H9 (cell line): ENCODE measurements around the gene SELENOW. TPM values are rescaled to one million over a fixed set of nuclear protein-coding genes. Genes with fewer than 3 reads are reported as not detected.

Experiments used
- DNase-seq: peaks from one replicate; pipeline ENCODE4 v3.0.0-alpha.2; 2017
- H2AFZ ChIP-seq: one replicate; pipeline ENCODE4 v1.6.1; 2013; ENCODE audit warnings: mild to moderate bottlenecking, low read length, control low read depth, moderate library complexity
- H2AK5ac ChIP-seq: 2 replicates; pipeline ENCODE4 v1.6.1; 2013; ENCODE audit warnings: low read length, control low read depth, mixed read lengths; ENCODE audit not compliant: insufficient read length
- H2BK120ac ChIP-seq: one replicate; pipeline ENCODE4 v1.6.1; 2013; ENCODE audit warnings: low read depth, mild to moderate bottlenecking, low read length, control low read depth, inconsistent platforms; ENCODE audit not compliant: poor library complexity, severe bottlenecking
- H2BK12ac ChIP-seq: 2 replicates; pipeline ENCODE4 v1.6.1; 2013; ENCODE audit warnings: low read length, control low read depth, mixed read lengths, low read depth; ENCODE audit not compliant: insufficient read length
- H2BK15ac ChIP-seq: 2 replicates; pipeline ENCODE4 v1.6.1; 2013; ENCODE audit warnings: low read depth, low read length, control low read depth
- H2BK20ac ChIP-seq: one replicate; pipeline ENCODE4 v1.6.1; 2013; ENCODE audit warnings: low read depth, mild to moderate bottlenecking, low read length, control low read depth, inconsistent platforms; ENCODE audit not compliant: poor library complexity, severe bottlenecking
- H2BK5ac ChIP-seq: 2 replicates; pipeline ENCODE4 v1.6.1; 2013; ENCODE audit warnings: low read length, control low read depth, mixed read lengths; ENCODE audit not compliant: insufficient read length
- H3K14ac ChIP-seq: 2 replicates; pipeline ENCODE4 v1.6.1; 2013; ENCODE audit warnings: low read length, control low read depth; ENCODE audit not compliant: insufficient read depth
- H3K18ac ChIP-seq: 2 replicates; pipeline ENCODE4 v1.6.1; 2013; ENCODE audit warnings: low read depth, mild to moderate bottlenecking, mixed read lengths, low read length, control low read depth; ENCODE audit not compliant: insufficient read length
- H3K23ac ChIP-seq: 2 replicates; pipeline ENCODE4 v1.6.1; 2013; ENCODE audit warnings: low read length, control low read depth, mixed read lengths, low read depth; ENCODE audit not compliant: insufficient read length
- H3K23me2 ChIP-seq: 2 replicates; pipeline ENCODE4 v1.6.1; 2013; ENCODE audit warnings: low read depth, mild to moderate bottlenecking, mixed read lengths, low read length, control low read depth; ENCODE audit not compliant: insufficient read length, poor library complexity, severe bottlenecking
- H3K27ac ChIP-seq: 2 replicates; pipeline ENCODE4 v1.5.1; 2013; ENCODE audit warnings: low read length, control low read depth, mixed read lengths, low read depth; ENCODE audit not compliant: insufficient read length
- H3K27me3 ChIP-seq: 2 replicates; pipeline ENCODE4 v1.6.1; 2013; ENCODE audit warnings: low read length, control low read depth, inconsistent platforms; ENCODE audit not compliant: insufficient read depth
- H3K4ac ChIP-seq: 2 replicates; pipeline ENCODE4 v1.6.1; 2013; ENCODE audit warnings: low read depth, mild to moderate bottlenecking, control low read depth, inconsistent platforms, low read length, moderate library complexity
- H3K4me1 ChIP-seq: 2 replicates; pipeline ENCODE4 v1.6.1; 2013; ENCODE audit warnings: low read length, control low read depth, inconsistent platforms; ENCODE audit not compliant: insufficient read depth
- H3K4me2 ChIP-seq: 2 replicates; pipeline ENCODE4 v1.6.1; 2013; ENCODE audit warnings: low read length, control low read depth, mixed read lengths; ENCODE audit not compliant: insufficient read length, insufficient read depth
- H3K56ac ChIP-seq: 2 replicates; pipeline ENCODE4 v1.6.1; 2013; ENCODE audit warnings: low read depth, mild to moderate bottlenecking, mixed read lengths, low read length, control low read depth; ENCODE audit not compliant: insufficient read length
- H3K79me1 ChIP-seq: 2 replicates; pipeline ENCODE4 v1.6.1; 2013; ENCODE audit warnings: low read depth, mild to moderate bottlenecking, moderate library complexity, low read length, control low read depth, inconsistent platforms; ENCODE audit not compliant: insufficient read depth, poor library complexity, severe bottlenecking
- H3K79me2 ChIP-seq: 2 replicates; pipeline ENCODE4 v1.6.1; 2013; ENCODE audit warnings: low read length, control low read depth, inconsistent platforms; ENCODE audit not compliant: insufficient read depth
- H3K9ac ChIP-seq: 2 replicates; pipeline ENCODE4 v1.6.1; 2013; ENCODE audit warnings: low read length, control low read depth, mixed read lengths; ENCODE audit not compliant: insufficient read length; ENCODE audit errors: extremely low read depth
- H3K9me3 ChIP-seq: one replicate; pipeline ENCODE4 v1.6.1; 2013; ENCODE audit warnings: low read depth, low read length, inconsistent platforms; ENCODE audit not compliant: control insufficient read depth
- H3T11ph ChIP-seq: one replicate; pipeline ENCODE4 v1.6.1; 2013; ENCODE audit warnings: mild to moderate bottlenecking, low read length, control low read depth, inconsistent platforms
- H4K20me1 ChIP-seq: one replicate; pipeline ENCODE4 v1.6.1; 2013; ENCODE audit not compliant: control insufficient read depth, insufficient read length, insufficient read depth
- H4K5ac ChIP-seq: 2 replicates; pipeline ENCODE4 v1.6.1; 2013; ENCODE audit warnings: low read depth, mild to moderate bottlenecking, mixed read lengths, low read length, control low read depth; ENCODE audit not compliant: insufficient read length
- H4K8ac ChIP-seq: replicated peaks from 2 replicates; pipeline ENCODE4 v1.6.1; 2013; ENCODE audit warnings: low read length, control low read depth, mixed read lengths, low read depth; ENCODE audit not compliant: insufficient read length
- H4K91ac ChIP-seq: 2 replicates; pipeline ENCODE4 v1.6.1; 2013; ENCODE audit warnings: low read depth, mild to moderate bottlenecking, moderate library complexity, mixed read lengths, low read length, control low read depth; ENCODE audit not compliant: insufficient read length
- H3K27ac Mint-ChIP-seq, 3 experiments: 2 replicates in 2 of 3; 3 replicates in 1 of 3; pipeline ENCODE4 v1.8.0; 2020 to 2021; ENCODE audit warnings: mixed read lengths in 3 of 3, mild to moderate bottlenecking in 1 of 3, moderate library complexity in 1 of 3
- H3K27me3 Mint-ChIP-seq: 2 replicates; pipeline ENCODE4 v1.8.0; 2021; ENCODE audit warnings: low read depth, mild to moderate bottlenecking, moderate library complexity, mixed read lengths
- H3K36me3 Mint-ChIP-seq, 3 experiments: 2 replicates in 2 of 3; 3 replicates in 1 of 3; pipeline ENCODE4 v1.8.0; 2020 to 2021; ENCODE audit warnings: low read depth in 3 of 3, mixed read lengths in 3 of 3; ENCODE audit not compliant: insufficient read depth in 1 of 3
- H3K4me1 Mint-ChIP-seq, 2 experiments: 2 replicates each; pipeline ENCODE4 v1.8.0; 2020; ENCODE audit warnings: mixed read lengths in 2 of 2
- H3K4me3 Mint-ChIP-seq, 2 experiments: 2 replicates in 1 of 2; 3 replicates in 1 of 2; pipeline ENCODE4 v1.8.0; 2020 to 2021; ENCODE audit warnings: mild to moderate bottlenecking in 2 of 2, mixed read lengths in 2 of 2, moderate library complexity in 1 of 2
- H3K9me3 Mint-ChIP-seq, 2 experiments: 2 replicates in 1 of 2; 3 replicates in 1 of 2; pipeline ENCODE4 v1.8.0; 2020; ENCODE audit warnings: mild to moderate bottlenecking in 2 of 2, mixed read lengths in 2 of 2, moderate library complexity in 1 of 2
- CTCF ChIP-seq: fragments of 200-600 bp; sonication (generic); conservative IDR thresholded peaks from 3 replicates; pipeline ENCODE4 v1.8.0; 2021; ENCODE audit warnings: antibody characterized with exemption, mild to moderate bottlenecking
- WGBS: extraction: QIAGEN DNeasy Blood & Tissue Kit; methylation state at CpG from one replicate; pipeline ENCODE4 v1.1.7; 2013; ENCODE audit warnings: missing lambda C conversion rate, low lambda C conversion rate, mixed read lengths; ENCODE audit not compliant: insufficient read length; ENCODE audit errors: extremely low coverage; 5-methylcytosine and 5-hydroxymethylcytosine counted together
- total RNA-seq: library from RNA; stranded (reverse); gene quantifications from 2 replicates; pipeline ENCODE4 v1.2.1, GENCODE V29; 2021

The SELENOW gene
- total RNA-seq, 1 experiment from 2014 or later, result 388 TPM

DNA sequence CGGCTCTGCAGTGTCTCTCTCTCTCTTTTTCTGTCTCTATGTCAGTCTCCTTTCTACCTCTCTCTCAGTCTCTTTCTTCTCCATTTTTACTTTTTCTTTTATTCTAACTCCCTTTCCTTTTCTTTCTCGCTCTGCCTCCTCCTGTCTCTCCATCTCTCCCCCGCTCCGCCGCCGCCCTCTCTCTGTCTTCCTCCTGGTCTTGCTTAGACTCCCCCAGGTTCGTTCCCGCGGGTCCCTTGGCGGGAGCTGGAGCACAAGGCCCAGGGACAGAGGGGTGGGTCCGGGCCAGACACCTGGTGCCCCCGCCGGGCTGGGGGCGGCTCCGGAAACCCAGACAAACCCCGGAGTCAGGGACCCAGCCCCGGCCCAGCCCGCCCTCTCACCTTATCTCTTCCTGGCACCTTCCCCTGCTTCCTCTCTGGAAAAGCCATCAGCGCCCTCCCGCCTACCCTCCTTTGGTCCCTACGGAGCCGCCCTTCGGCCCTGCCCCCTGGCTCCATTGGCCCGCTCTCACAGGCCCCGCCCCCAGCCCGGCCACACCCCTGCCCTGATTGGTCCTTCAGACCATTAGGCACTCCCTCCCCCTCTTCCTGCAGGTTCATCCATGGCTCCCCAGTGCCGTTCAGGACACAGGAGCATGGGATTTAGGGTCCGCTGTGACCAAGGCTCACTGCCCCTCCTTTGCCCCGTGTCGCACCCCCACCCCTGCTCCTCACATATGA, 48.5 kb upstream of the SELENOW start:
- no peak overlapping the region for H3K18ac ChIP-seq
- Mint-ChIP-seq H3K36me3 (peaks cover 0 to 14% (median 10%) of the 10 kb centered on the region in 3 experiments; a peak in 6 of 7 replicates), H3K4me3 (peak overlapping the region; percentile 80 to 91), H3K27ac (peak overlapping the region in 2 of 3 experiments; percentile 62 to 84; a peak in 4 of 7 replicates), H3K27me3 (no peaks in the 10 kb centered on the region; the same call in 1 of the 2 replicates), H3K4me1 (peaks cover 11 to 13% of the 10 kb centered on the region in 2 experiments), H3K9me3 (no peaks in the 10 kb centered on the region; a peak in 1 of 5 replicates)
- no peak overlapping the region for H3T11ph ChIP-seq
- H4K8ac ChIP-seq, result no peak overlapping the region
- no CpG with 5 or more reads among the region's 30 CpGs for WGBS
- DNase-seq, result peak; percentile 94
- H2BK20ac ChIP-seq, result no peak overlapping the region
- no peak overlapping the region for H4K91ac ChIP-seq
- H2BK120ac ChIP-seq, result no peak overlapping the region
- no peak for TF ChIP-seq CTCF
- no peak overlapping the region for H4K5ac ChIP-seq
- H3K23me2 ChIP-seq, result peaks cover 6% of the 10 kb centered on the region
- H3K4me1 ChIP-seq, result peaks cover 4% of the 10 kb centered on the region; the same call in 1 of the 2 replicates
- H2BK12ac ChIP-seq, result no peak overlapping the region
- no peak overlapping the region for H3K23ac ChIP-seq
- no peaks in the 10 kb centered on the region for H3K9me3 ChIP-seq
- no peaks in the 10 kb centered on the region for H3K79me2 ChIP-seq
- no peak overlapping the region for H2AK5ac ChIP-seq
- no peak overlapping the region for H3K14ac ChIP-seq
- H3K27ac ChIP-seq, result no peak overlapping the region
- H3K79me1 ChIP-seq, result no peaks in the 10 kb centered on the region
- no peaks in the 10 kb centered on the region for H4K20me1 ChIP-seq
- H3K9ac ChIP-seq, result no peak overlapping the region
- H3K27me3 ChIP-seq, result no peaks in the 10 kb centered on the region
- H3K4ac ChIP-seq, result no peak overlapping the region
- H2BK5ac ChIP-seq, result no peak overlapping the region
- H3K56ac ChIP-seq, result no peak overlapping the region
- no peak overlapping the region for H2AFZ ChIP-seq
- no peak overlapping the region for H2BK15ac ChIP-seq
- H3K4me2 ChIP-seq, result peak overlapping the region; percentile 30
